WERI-Rb-1 (cell line): ENCODE measurements around the gene NUDT7.

Source experiments
- DNase-seq: peaks from one replicate; pipeline ENCODE4 v3.0.0-alpha.2; 2020
- H3K27ac ChIP-seq: fragments of 250-450 bp; sonication (Bioruptor Pico); 2 replicates; pipeline ENCODE4 v1.5.1; 2020; ENCODE audit warnings: mild to moderate bottlenecking, moderate library complexity
- H3K27me3 ChIP-seq: fragments of 250-450 bp; sonication (Bioruptor Pico); 2 replicates; pipeline ENCODE4 v1.5.1; 2021; ENCODE audit warnings: mild to moderate bottlenecking, low read depth, moderate library complexity; ENCODE audit not compliant: insufficient read depth, severe bottlenecking
- H3K36me3 ChIP-seq: fragments of 250-450 bp; sonication (Bioruptor Pico); 2 replicates; pipeline ENCODE4 v1.5.1; 2020; ENCODE audit warnings: mild to moderate bottlenecking, moderate library complexity
- H3K4me3 ChIP-seq: 2 replicates; pipeline ENCODE4 v1.5.1; 2011; ENCODE audit warnings: low read depth, mild to moderate bottlenecking, control low read depth, low read length
- H3K9me3 ChIP-seq: fragments of 250-450 bp; sonication (Bioruptor Pico); 2 replicates; pipeline ENCODE4 v1.5.1; 2021; ENCODE audit warnings: mild to moderate bottlenecking, moderate library complexity; ENCODE audit not compliant: severe bottlenecking
- TF ChIP-seq, protein P1 (sequence below): IDR thresholded peaks from 2 replicates; pipeline ENCODE4 v1.5.1; 2011; ENCODE audit warnings: low read depth, mild to moderate bottlenecking, control low read depth, inconsistent platforms, low read length

Gene NUDT7

DNA sequence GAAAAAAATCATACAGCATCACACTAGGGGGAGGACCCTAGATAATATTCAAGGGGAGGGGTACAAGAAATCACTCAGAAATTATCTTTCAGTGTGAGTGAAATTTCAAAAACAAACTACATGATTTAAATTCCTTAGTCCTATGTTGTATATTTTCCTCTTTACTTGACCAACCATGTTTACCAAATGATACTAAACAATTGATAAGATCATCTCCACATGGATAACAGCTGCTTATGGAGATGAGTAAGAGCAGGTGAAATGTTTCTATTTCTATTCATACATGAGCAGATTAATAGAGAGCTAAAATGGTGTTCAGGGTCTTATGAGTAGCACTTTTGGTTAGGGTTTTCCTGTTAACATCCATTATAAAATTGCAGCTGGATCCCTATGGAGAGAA lies 58.8 kb downstream of the NUDT7 start:
- Histone ChIP-seq H3K4me3 (no peak overlapping the region), H3K9me3 (no peaks in the 10 kb centered on the region), H3K36me3 (no peaks in the 10 kb centered on the region), H3K27me3 (no peaks in the 10 kb centered on the region), H3K27ac (no peak overlapping the region)
- TF ChIP-seq, protein P1, sequence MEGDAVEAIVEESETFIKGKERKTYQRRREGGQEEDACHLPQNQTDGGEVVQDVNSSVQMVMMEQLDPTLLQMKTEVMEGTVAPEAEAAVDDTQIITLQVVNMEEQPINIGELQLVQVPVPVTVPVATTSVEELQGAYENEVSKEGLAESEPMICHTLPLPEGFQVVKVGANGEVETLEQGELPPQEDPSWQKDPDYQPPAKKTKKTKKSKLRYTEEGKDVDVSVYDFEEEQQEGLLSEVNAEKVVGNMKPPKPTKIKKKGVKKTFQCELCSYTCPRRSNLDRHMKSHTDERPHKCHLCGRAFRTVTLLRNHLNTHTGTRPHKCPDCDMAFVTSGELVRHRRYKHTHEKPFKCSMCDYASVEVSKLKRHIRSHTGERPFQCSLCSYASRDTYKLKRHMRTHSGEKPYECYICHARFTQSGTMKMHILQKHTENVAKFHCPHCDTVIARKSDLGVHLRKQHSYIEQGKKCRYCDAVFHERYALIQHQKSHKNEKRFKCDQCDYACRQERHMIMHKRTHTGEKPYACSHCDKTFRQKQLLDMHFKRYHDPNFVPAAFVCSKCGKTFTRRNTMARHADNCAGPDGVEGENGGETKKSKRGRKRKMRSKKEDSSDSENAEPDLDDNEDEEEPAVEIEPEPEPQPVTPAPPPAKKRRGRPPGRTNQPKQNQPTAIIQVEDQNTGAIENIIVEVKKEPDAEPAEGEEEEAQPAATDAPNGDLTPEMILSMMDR = no peak
- no peak for DNase-seq

DNA sequence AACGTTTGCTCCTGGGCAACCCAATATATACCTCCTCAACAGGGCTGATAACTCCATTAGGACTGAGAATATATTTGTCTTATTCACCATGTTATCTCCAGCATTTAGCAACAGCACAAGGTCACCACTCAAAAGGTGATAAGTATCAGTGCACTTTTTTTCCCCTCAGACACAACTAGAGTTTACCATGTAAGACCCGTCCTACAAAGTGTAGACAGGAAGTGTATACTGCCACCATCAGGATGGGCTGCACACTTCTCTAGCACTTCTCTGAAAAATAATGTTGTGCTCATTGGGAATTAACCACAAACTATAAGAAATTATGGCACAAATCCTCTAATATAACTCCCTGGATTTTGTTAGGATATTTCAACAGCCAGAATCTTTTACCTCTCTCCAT lies 60.4 kb downstream of the NUDT7 start:
- no peak overlapping the region for H3K4me3 ChIP-seq
- peak; percentile 29 for DNase-seq
- H3K27me3 ChIP-seq = no peaks in the 10 kb centered on the region
- no peaks in the 10 kb centered on the region for H3K36me3 ChIP-seq
- no peak overlapping the region for H3K27ac ChIP-seq
- TF ChIP-seq, protein P1 = peak; percentile 63
- H3K9me3 ChIP-seq = no peaks in the 10 kb centered on the region

DNA sequence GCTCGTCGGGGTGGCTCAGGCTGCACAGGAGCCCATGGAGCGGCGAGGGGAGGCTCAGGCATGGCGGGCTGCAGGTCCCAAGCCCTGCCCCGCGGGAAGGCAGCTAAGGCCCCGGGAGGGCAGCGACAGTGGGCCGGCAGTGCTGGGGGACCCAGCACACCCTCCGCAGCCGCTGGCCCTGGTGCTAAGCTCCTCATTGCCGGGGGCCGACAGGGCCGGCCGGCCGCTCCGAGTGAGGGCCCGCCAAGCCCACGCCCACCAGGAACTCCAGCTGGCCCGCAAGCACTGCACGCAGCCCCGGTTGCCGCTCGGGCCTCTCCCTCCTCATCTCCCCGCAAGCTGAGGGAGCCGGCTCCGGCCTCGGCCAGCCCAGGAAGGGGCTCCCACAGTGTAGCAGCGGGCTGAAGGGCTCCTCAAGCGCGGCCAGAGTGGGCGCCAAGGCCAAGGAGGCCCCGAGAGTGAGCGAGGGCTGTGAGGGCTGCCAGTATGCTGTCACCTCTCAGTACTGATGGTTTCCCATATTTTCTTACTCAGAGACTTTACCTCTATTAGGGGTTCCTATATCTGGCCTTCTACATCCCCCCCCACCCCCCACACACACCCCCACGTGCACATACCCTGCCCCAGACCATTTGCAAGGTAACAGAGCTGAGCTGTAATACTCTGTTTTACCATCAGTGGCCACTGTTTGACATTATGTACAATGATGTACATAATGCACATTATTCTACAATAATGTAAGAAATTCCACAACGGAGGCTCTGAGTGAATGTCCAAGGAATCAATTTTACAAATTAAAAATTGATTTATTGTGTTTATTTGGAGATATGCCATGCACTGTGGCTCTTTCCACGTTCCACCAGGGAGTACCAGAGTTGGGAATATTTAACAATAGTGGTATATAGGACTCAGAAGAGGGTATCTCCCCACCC lies 62.4 kb downstream of the NUDT7 start:
- no peak overlapping the region for H3K27ac ChIP-seq
- DNase-seq = no peak

DNA sequence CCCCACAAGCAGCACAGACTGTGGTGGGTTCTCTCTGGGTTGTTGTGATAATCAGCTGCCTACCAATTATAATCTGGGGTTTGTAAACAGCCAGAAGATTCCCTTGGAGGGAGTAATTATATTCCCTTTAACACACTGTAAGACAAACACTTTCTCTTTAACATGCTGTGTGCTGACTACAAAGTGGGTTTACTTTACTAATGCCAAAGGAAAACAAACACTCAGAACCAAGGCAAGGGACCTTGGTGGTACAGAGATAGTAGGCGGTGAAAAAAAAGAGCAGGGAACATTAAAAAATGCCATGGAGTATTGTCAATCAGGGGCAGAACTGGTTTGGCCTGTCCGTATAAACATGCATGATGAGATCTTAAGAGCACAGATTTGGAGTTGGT lies 63.1 kb downstream of the NUDT7 start:
- H3K27me3 ChIP-seq = peaks cover 18% of the 10 kb centered on the region
- no peak for DNase-seq
- H3K27ac ChIP-seq = no peak overlapping the region
- TF ChIP-seq, protein P1 = no peak
- no peaks in the 10 kb centered on the region for H3K36me3 ChIP-seq
- H3K4me3 ChIP-seq = no peak overlapping the region
- no peaks in the 10 kb centered on the region for H3K9me3 ChIP-seq

More for the DNA sequence above, 62.4 kb downstream of the NUDT7 start:
- Histone ChIP-seq H3K9me3 (no peaks in the 10 kb centered on the region), H3K27me3 (peaks cover 13% of the 10 kb centered on the region), H3K36me3 (no peaks in the 10 kb centered on the region), H3K4me3 (no peak overlapping the region)
- TF ChIP-seq, protein P1 = no peak

DNA sequence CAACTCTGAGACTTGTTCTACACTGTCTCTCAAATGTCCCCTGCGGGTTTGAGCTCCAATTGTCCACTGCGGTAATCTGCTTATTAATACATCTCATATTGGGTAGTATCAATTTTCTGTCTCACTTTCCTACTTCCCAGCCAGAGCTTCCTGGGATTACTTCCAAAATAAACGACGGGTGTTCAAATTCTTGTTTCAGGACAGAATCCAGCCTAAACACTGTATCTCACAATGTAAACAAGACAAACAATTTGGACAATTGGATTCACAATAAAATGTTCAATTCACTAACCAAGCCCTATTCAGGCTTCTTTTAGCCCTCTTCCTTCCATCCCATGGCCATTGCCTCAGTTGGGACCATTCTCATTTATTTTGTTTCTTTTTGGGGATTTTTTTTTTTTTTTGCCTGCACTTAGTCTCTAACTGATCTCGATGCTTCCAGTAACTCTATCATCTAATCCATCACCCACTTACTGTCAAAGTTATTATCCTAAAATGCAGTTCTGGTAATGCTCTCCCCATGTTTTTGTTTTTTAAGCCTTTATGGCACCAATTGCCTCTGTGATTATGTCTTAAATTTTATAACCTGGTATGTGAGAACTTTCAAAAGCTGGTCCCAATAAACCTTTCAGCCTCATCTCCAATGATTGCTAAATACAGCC lies 64.0 kb downstream of the NUDT7 start:
- Histone ChIP-seq H3K36me3 (no peaks in the 10 kb centered on the region), H3K9me3 (no peaks in the 10 kb centered on the region), H3K27me3 (peaks cover 20% of the 10 kb centered on the region), H3K4me3 (no peak overlapping the region), H3K27ac (no peak overlapping the region)
- DNase-seq = no peak
- TF ChIP-seq, protein P1 = no peak
